Spleen (tissue), 7 donors: Measurements from ENCODE around the gene P2RX7.

ENCODE experiments used
- CTCF ChIP-seq, 11 experiments: fragments of 200-600 bp in 7 of 11; fragments of 450-650 bp in 4 of 11; sonication (generic) in 4 of 11; IDR thresholded peaks in 8 of 11; conservative IDR thresholded peaks in 3 of 11; 1 replicate in 7 of 11; 2 replicates in 4 of 11; pipeline versions ENCODE4 v1.4.0 to v1.8.0; 2016 to 2021; ENCODE audit warnings: antibody characterized with exemption in 11 of 11, inconsistent platforms in 4 of 11, mild to moderate bottlenecking in 1 of 11
- POLR2A ChIP-seq, 3 donors: fragments of 450-650 bp; IDR thresholded peaks; one replicate each; pipeline ENCODE4 v1.5.1; 2017; ENCODE audit warnings: antibody characterized with exemption in 3 of 3, mild to moderate bottlenecking in 1 of 3
- POLR2AphosphoS5 ChIP-seq, 3 donors: sonication (generic); formaldehyde crosslinking; IDR thresholded peaks; one replicate each; pipeline ENCODE4 v1.5.1; 2017; ENCODE audit warnings: antibody characterized with exemption in 3 of 3
- donor health status: DM: no; HTN: no; CAD: no; lungs with moderate emphysema.
- donor health status: DM: no; HTN: no; CAD: no.
- donor health status: DM: no; HTN: no; CAD: no.

- TF ChIP-seq CTCF (IDR thresholded peaks at IDR 0.05 in 8 of 11, conservative IDR thresholded peaks at IDR 0.05 in 3 of 11) (no peak), POLR2AphosphoS5 (IDR thresholded peaks at IDR 0.05) (no peak), POLR2A (IDR thresholded peaks at IDR 0.05) (no peak)
Observed at GRCh38 chr12:121188227-121188626, 55.6 kb downstream of the P2RX7 start.
